Bronchial epithelial cell (primary cell): ENCODE measurements around the gene CD70. TPM values are rescaled to one million over a fixed set of nuclear protein-coding genes. Genes with fewer than 3 reads are reported as not detected.
A peak's percentile ranks its signal among the peaks of the same experiment; 100 is the strongest.
"Not testable (repeated sequence)": the region's sequence is repeated elsewhere in the genome, so short reads cannot be mapped to it uniquely, and the experiment has no call there.

Experiments
- DNase-seq: peaks from one replicate; pipeline ENCODE4 v3.0.0-alpha.2; 2010; ENCODE audit warnings: low read depth
- FAIRE-seq: peaks from 2 replicates; lab custom pipeline; 2011; peaks lifted over from hg19 to GRCh38; lab: Jason Lieb, UNC
- H3K27me3 ChIP-seq: 2 replicates; pipeline ENCODE4 v1.5.1; 2011; ENCODE audit warnings: low read length; ENCODE audit not compliant: control insufficient read depth, insufficient read depth
- H3K36me3 ChIP-seq: 2 replicates; pipeline ENCODE4 v1.5.1; 2011; ENCODE audit warnings: low read length; ENCODE audit not compliant: control insufficient read depth, insufficient read depth
- H3K4me3 ChIP-seq: 2 replicates; pipeline ENCODE4 v1.5.1; 2011; ENCODE audit warnings: mild to moderate bottlenecking, low read depth, low read length, control low read depth
- total RNA-seq: library from RNA; depleted of rRNA; stranded (reverse); fragments of >200 nt; gene quantifications from 2 replicates; pipeline ENCODE4 v1.2.1, GENCODE V29; 2014
- TF ChIP-seq, protein P1 (sequence below): IDR thresholded peaks from 2 replicates; pipeline ENCODE4 v1.5.1; 2011; ENCODE audit warnings: mild to moderate bottlenecking, moderate library complexity, low read length, control low read depth, inconsistent platforms; ENCODE audit not compliant: insufficient read depth, severe bottlenecking

The CD70 gene
- total RNA-seq, 1 donor from 2014 or later: not detected

DNA sequence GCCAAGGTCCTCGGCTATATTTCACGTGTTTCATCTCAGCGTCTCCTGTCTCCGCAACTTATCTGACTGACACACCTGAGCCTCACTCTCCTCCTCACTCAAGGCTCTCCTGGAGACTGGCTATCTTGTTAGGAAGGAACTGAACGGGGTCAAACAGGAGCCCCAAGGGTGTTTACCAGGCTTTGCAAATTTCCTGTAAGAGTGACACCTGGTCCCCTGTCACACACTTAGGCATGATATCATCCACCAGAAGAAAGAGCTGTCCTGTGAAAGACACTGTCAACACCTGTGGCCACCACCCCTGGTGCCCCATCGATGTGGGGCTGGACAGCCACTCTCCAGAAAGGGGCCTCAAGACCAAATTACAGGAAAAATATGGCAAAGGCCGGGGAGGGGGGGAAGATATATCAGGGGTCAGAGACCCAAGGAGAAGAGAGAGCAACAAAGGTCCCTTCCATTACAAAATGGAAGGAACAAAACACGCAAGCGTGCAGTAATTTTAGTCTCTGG is 2.9 kb downstream of the CD70 start:
- peaks cover 37% of the 10 kb centered on the region for H3K27me3 ChIP-seq
- no peak for FAIRE-seq
- no peak overlapping the region for H3K4me3 ChIP-seq
- DNase-seq: no peak
- no peaks in the 10 kb centered on the region for H3K36me3 ChIP-seq
- TF ChIP-seq, protein P1, sequence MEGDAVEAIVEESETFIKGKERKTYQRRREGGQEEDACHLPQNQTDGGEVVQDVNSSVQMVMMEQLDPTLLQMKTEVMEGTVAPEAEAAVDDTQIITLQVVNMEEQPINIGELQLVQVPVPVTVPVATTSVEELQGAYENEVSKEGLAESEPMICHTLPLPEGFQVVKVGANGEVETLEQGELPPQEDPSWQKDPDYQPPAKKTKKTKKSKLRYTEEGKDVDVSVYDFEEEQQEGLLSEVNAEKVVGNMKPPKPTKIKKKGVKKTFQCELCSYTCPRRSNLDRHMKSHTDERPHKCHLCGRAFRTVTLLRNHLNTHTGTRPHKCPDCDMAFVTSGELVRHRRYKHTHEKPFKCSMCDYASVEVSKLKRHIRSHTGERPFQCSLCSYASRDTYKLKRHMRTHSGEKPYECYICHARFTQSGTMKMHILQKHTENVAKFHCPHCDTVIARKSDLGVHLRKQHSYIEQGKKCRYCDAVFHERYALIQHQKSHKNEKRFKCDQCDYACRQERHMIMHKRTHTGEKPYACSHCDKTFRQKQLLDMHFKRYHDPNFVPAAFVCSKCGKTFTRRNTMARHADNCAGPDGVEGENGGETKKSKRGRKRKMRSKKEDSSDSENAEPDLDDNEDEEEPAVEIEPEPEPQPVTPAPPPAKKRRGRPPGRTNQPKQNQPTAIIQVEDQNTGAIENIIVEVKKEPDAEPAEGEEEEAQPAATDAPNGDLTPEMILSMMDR: no peak

DNA sequence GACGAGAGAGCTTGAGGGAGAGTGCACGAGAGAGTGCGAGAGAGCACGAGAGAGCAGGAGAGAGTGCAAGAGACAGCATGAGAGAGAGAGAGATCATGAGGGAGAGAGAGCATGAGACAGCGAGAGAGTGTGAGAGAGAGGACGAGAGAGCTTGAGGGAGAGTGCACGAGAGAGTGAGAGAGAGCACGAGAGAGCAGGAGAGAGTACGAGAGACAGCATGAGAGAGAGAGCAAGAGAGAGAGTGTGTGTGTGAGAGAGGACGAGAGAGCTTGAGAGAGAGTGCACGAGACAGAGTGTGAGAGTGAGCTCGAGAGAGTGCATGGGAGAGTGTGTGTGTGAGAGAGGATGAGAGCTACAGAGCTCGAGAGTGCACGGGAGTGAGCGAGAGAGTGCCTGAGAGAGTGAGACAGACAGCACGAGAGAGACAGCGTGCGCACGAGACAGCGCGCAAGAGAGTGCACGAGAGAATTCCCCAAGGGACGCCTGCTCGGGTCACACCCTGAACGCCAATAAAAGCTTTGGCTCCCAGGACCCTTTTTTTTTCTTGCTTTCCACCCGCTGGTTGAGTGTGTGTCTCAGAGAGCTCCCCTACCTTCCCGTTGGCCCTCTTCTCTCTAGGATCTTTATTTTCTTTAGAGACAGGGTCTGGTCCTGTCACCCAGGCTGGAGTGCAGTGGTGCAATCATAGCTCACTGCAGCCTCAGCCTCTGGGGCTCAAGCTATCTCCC is 3.7 kb downstream of the CD70 start:
- Histone ChIP-seq H3K36me3 (no peaks in the 10 kb centered on the region), H3K4me3 (no peak overlapping the region), H3K27me3 (peaks cover 36% of the 10 kb centered on the region)
- no peak for DNase-seq
- peak; percentile 98 for FAIRE-seq
- TF ChIP-seq, protein P1: no peak

DNA sequence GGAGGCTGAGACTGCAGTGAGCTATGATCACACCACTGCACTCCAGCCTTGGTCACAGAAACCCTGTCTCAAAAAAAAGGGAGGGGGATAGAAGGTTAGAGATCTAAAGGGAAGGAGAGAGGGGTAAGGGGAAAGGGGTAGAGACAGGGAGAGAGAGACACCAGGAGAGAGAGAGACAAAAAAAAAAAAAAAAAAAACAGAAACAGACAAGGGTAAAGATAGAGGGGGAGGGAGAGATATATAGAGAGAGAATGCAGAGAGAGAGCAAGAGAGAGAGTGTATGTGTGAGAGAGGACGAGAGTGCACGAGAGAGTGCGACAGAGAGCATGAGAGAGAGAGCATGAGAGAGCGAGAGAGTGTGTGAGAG is 4.2 kb downstream of the CD70 start:
- no peak for DNase-seq
- Histone ChIP-seq H3K4me3 (no peak overlapping the region), H3K36me3 (no peaks in the 10 kb centered on the region), H3K27me3 (peaks cover 35% of the 10 kb centered on the region)
- TF ChIP-seq, protein P1: no peak
- no peak for FAIRE-seq

DNA sequence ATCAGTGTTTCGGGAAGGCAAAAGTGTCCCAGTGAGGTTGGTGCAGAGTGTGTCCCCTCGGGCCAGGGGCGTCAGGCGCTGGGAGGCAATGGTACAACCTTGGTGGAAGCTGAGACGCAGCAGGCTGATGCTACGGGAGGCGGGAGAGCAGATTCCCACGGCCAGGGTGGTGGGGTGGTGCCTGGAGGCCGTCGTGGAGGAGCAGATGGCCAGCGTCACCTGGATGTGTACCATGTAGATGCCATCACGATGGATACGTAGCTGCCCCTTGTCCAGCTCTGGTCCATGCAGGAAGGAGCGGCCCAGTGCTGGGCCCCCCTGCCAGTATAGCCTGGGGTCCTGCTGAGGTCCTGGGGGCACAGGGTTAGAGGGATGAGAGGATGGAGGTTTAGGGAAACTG is 4.9 kb downstream of the CD70 start:
- Histone ChIP-seq H3K27me3 (peaks cover 34% of the 10 kb centered on the region), H3K4me3 (no peak overlapping the region), H3K36me3 (no peaks in the 10 kb centered on the region)
- FAIRE-seq (no peak), DNase-seq (no peak)
- TF ChIP-seq, protein P1: no peak

DNA sequence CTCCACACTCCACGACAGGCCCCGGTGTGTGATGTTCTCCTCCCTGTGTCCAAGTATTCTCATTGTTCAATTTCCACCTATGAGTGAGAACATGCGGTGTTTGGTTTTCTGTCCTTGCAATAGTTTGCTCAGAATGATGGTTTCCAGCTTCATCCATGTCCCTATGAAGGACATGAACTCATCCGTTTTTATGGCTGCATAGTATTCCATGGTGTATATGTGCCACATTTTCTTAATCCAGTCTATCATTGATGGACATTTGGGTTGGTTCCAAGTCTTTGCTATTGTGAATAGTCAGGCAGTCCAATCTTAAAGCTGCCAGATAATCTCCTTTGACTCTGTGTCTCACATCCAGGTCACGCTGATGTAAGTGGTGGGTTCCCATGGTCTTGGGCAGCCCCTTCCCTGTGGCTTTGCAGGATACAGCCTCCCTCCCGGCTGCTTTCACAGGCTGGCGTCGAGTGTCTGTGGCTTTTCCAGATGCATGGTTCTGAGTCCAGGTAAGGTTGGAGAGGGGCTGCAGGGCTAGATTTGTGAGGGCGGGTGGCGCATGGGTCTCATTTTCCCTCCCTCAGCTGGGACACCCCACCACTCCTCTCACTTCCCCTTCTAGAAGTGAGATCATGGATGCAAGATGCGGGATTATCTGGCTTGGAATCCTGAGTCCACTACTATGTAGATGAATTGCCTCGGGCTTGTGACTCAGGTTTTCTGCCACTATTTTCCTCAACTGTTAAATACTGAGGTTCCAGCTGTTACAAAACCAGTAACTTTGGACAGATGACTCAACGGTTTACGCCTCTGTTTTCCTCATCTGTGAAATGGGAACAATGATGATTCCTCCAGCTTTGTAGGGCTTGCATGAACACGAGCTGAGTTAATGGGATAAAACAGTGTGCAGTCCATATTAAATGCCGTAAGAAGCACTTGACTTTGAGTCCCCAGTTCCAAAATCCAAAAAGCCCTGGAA is 8.2 kb downstream of the CD70 start:
- FAIRE-seq, H3K36me3 ChIP-seq, DNase-seq, H3K4me3 ChIP-seq: not testable (repeated sequence)
- peaks cover 14% of the 10 kb centered on the region for H3K27me3 ChIP-seq

DNA sequence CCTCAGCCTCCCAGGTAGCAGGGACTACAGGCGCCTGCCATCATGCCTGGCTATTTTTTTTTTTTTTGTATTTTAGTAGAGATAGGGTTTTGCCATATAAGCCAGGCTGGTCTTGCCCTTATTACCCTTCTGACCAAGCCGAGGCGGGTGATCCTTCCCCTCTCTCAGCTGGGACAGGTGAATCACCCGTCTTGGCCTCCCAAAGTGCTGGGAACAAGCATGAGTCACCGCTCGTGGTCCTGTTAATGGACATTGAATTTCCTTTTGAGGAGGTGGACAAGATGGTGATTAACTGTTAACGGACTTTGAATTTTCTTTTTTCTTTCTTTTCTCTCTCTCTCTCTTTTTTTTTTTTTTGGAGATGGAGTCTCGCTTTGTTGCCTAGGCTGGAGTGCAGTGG is 10.6 kb downstream of the CD70 start:
- Histone ChIP-seq H3K4me3 (no peak overlapping the region), H3K27me3 (no peaks in the 10 kb centered on the region), H3K36me3 (no peaks in the 10 kb centered on the region)
- FAIRE-seq: no peak
- peak; percentile 77 for DNase-seq
- TF ChIP-seq, protein P1: no peak
